Measurements from ENCODE around the gene SNX5. TPM values are rescaled to one million over a fixed set of nuclear protein-coding genes. Genes with fewer than 3 reads are reported as not detected.

The SNX5 gene
- total RNA-seq, 1 experiment from 2014 or later: 43.0 TPM

DNA sequence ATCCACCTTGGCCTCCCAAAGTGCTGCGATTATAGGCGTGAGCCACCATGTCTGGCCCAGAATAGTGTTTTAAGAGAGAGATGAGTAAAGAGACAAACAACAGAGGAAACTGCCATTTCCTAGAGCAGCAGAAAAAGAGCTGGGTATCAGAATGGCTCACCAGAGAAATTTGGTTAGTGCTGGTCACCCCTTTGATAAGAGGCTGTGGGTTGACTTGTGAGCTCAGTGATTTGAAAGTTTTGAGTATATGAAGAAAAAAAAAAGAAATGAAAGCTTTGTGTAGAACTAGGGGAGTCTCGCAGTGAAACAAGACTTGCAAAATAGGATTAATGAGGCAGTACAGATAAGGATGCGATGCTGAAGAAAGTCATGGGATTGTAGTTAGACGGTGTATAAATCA lies 29.9 kb upstream of the SNX5 start:
- CTCF ChIA-PET: interaction anchor here (0.6 kb wide), 1 partner anchor 142 kb away, joined by 3 read pairs; no protein-coding TSS in a partner anchor
- no peaks in the 10 kb centered on the region for H3K36me3 Mint-ChIP-seq (ENCODE audit: insufficient read depth, unreplicated experiment)
- TF ChIP-seq, protein P1, sequence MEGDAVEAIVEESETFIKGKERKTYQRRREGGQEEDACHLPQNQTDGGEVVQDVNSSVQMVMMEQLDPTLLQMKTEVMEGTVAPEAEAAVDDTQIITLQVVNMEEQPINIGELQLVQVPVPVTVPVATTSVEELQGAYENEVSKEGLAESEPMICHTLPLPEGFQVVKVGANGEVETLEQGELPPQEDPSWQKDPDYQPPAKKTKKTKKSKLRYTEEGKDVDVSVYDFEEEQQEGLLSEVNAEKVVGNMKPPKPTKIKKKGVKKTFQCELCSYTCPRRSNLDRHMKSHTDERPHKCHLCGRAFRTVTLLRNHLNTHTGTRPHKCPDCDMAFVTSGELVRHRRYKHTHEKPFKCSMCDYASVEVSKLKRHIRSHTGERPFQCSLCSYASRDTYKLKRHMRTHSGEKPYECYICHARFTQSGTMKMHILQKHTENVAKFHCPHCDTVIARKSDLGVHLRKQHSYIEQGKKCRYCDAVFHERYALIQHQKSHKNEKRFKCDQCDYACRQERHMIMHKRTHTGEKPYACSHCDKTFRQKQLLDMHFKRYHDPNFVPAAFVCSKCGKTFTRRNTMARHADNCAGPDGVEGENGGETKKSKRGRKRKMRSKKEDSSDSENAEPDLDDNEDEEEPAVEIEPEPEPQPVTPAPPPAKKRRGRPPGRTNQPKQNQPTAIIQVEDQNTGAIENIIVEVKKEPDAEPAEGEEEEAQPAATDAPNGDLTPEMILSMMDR (IDR thresholded peaks at IDR 0.05; ENCODE audit: unreplicated experiment): no peak
- DNase-seq: no peak
- no peaks in the 10 kb centered on the region for H3K9me3 Mint-ChIP-seq (ENCODE audit: low read depth, unreplicated experiment)
- H3K4me3 Mint-ChIP-seq (ENCODE audit: low read depth, unreplicated experiment): no peak overlapping the region
- H3K4me1 Mint-ChIP-seq (ENCODE audit: low read depth, unreplicated experiment): no peaks in the 10 kb centered on the region
- no peak overlapping the region for H3K27ac Mint-ChIP-seq (ENCODE audit: unreplicated experiment)
- BruUV-seq (replicated peaks): no TSS peak
- H3K27me3 Mint-ChIP-seq (ENCODE audit: unreplicated experiment): no peaks in the 10 kb centered on the region
- intact Hi-C loops (cut with micrococcal nuclease; ENCODE audit: unreplicated experiment): loop anchor here (10.0 kb wide), 1 partner anchor 494 kb away; no protein-coding TSS in a partner anchor

DNA sequence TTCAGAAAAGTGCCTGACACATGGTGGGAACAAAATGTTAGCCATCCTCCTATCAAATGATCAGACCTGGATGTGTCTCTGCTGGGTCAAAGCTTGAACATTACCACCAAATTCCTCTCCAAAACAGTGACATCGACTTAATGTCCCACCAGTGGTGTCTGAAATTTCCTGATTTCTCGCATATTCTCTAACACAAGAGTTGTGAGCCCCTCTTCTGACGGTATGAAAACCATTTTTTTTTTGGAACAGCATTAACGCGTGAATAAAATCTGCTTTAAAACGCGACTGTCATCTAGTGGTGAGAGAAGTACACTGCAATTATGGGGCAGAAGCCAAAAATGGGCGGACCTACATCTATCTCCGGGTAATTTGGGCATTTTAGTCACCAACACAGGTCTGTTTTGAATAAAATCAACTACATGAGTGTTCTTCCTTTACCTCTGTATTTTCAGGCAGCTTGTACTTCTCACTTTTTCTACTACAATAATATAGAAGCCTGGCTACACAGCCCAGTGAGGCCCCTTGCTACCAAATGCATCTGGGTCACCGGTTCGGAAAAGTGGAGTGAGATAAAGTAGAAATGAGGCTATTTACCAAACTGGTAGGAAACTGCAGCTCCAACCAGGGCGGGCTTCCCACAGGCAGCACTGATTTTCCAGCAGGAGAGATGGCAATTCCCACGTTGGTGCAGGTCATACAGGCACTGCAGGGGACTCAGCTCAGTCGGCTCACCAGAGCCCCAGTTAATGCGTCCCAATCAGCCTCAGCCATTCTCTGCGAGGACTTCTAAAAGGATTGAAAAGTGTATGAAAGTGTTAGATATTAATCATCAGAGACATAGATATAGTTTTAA lies 27.6 kb upstream of the SNX5 start:
- TF ChIP-seq, protein P1 (IDR thresholded peaks at IDR 0.05; ENCODE audit: unreplicated experiment): no peak
- intact Hi-C loops (cut with micrococcal nuclease; ENCODE audit: unreplicated experiment): loop anchor here (10.0 kb wide), 1 partner anchor 491 kb away; no protein-coding TSS in a partner anchor
- no peaks in the 10 kb centered on the region for H3K27me3 Mint-ChIP-seq (ENCODE audit: unreplicated experiment)
- no peaks in the 10 kb centered on the region for H3K36me3 Mint-ChIP-seq (ENCODE audit: insufficient read depth, unreplicated experiment)
- peak; percentile 6 for DNase-seq
- no peak overlapping the region for H3K27ac Mint-ChIP-seq (ENCODE audit: unreplicated experiment)
- H3K9me3 Mint-ChIP-seq (ENCODE audit: low read depth, unreplicated experiment): no peaks in the 10 kb centered on the region
- BruUV-seq (replicated peaks): no TSS peak
- CTCF ChIA-PET: no interaction called here
- no peak overlapping the region for H3K4me3 Mint-ChIP-seq (ENCODE audit: low read depth, unreplicated experiment)
- no peaks in the 10 kb centered on the region for H3K4me1 Mint-ChIP-seq (ENCODE audit: low read depth, unreplicated experiment)

DNA sequence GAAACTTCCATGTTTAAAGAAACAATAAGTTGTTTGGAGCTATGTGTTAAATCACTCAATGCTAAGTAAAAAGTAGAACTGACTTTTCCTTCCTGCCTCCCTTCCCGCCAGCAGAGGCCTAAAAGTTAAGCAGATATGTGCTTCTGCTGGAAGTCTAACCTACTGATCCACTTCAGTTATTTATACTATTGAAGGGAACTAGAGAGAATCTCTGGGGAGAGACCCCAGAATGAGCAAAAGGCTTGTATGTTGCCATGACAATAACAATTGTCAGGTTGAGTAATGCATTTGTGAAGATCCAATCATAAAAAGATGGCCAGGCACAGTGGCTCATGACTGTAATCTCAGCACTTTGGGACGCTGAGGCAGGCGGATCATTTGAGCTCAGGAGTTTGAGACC lies 25.0 kb upstream of the SNX5 start:
- no peaks in the 10 kb centered on the region for H3K36me3 Mint-ChIP-seq (ENCODE audit: insufficient read depth, unreplicated experiment)
- no peaks in the 10 kb centered on the region for H3K4me1 Mint-ChIP-seq (ENCODE audit: low read depth, unreplicated experiment)
- no peak overlapping the region for H3K4me3 Mint-ChIP-seq (ENCODE audit: low read depth, unreplicated experiment)
- no peak overlapping the region for H3K27ac Mint-ChIP-seq (ENCODE audit: unreplicated experiment)
- no peak for DNase-seq
- intact Hi-C loops (cut with micrococcal nuclease; ENCODE audit: unreplicated experiment): loop anchor here (10.0 kb wide), 1 partner anchor 489 kb away; no protein-coding TSS in a partner anchor
- BruUV-seq (replicated peaks): no TSS peak
- no peaks in the 10 kb centered on the region for H3K27me3 Mint-ChIP-seq (ENCODE audit: unreplicated experiment)
- H3K9me3 Mint-ChIP-seq (ENCODE audit: low read depth, unreplicated experiment): no peaks in the 10 kb centered on the region
- CTCF ChIA-PET: no interaction called here
- TF ChIP-seq, protein P1 (IDR thresholded peaks at IDR 0.05; ENCODE audit: unreplicated experiment): no peak

DNA sequence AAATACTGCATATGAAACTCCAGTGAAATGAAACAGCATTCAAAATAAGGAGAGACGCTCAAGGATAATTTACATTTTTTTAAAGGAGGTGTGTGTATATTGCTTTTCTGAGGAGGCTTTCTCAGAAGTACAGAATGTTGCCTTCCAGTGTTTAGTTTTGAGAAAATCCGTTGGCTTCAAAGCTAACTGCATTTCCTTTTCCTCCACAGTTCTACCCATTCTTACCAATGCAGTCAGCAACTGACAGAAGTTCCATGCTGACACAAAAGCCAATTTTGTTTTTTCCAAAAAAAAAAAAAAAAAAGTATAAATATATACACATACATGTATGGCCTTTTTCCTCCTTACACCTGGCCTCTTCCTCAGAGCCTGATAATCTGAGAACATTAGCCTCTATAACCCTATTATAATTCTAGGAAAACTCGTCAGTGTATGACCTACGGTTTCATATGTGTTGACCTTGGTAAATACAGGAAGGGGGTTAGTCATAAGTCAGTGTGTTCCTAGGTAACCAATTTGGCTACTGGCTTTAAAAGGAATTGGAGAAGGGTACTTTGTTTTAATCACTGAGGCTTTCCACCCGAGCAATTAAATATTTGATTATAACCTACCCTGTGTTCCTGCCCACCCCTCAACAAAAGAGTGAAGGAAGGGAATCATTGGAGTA lies 24.4 kb upstream of the SNX5 start:
- DNase-seq: no peak
- BruUV-seq (replicated peaks): no TSS peak
- CTCF ChIA-PET: no interaction called here
- Mint-ChIP-seq H3K4me3 (ENCODE audit: low read depth, unreplicated experiment) (no peak overlapping the region), H3K27ac (ENCODE audit: unreplicated experiment) (no peak overlapping the region), H3K4me1 (ENCODE audit: low read depth, unreplicated experiment) (no peaks in the 10 kb centered on the region), H3K27me3 (ENCODE audit: unreplicated experiment) (no peaks in the 10 kb centered on the region), H3K9me3 (ENCODE audit: low read depth, unreplicated experiment) (no peaks in the 10 kb centered on the region), H3K36me3 (ENCODE audit: insufficient read depth, unreplicated experiment) (no peaks in the 10 kb centered on the region)
- intact Hi-C loops (cut with micrococcal nuclease; ENCODE audit: unreplicated experiment): loop anchor here (10.0 kb wide), 1 partner anchor 488 kb away; no protein-coding TSS in a partner anchor
- TF ChIP-seq, protein P1 (IDR thresholded peaks at IDR 0.05; ENCODE audit: unreplicated experiment): no peak
